ENCODE measurements around the gene ADAMTSL1.

ADAMTSL1 gene

GRCh38 chr9:18810581-18810980, 336.6 kb downstream of the ADAMTSL1 start:
- no peak for DNase-seq (ENCODE audit: low read depth in 2 of 2)
- H3K4me3 ChIP-seq (replicated peaks in 1 of 2; ENCODE audit: low read depth in 2 of 2, low read length in 2 of 2): no peak overlapping the region
- TF ChIP-seq CTCF (IDR thresholded peaks at IDR 0.05; ENCODE audit: low read depth, low read length): no peak

GRCh38 chr9:18811171-18811570, 337.2 kb downstream of the ADAMTSL1 start:
- no peak overlapping the region for H3K4me3 ChIP-seq (replicated peaks in 1 of 2; ENCODE audit: low read depth in 2 of 2, low read length in 2 of 2)
- no peak for TF ChIP-seq CTCF (IDR thresholded peaks at IDR 0.05; ENCODE audit: low read depth, low read length)
- DNase-seq (ENCODE audit: low read depth in 2 of 2): no peak

GRCh38 chr9:18819418-18819817, 345.5 kb downstream of the ADAMTSL1 start:
- no peak for TF ChIP-seq CTCF (IDR thresholded peaks at IDR 0.05; ENCODE audit: low read depth, low read length)
- no peak for DNase-seq (ENCODE audit: low read depth in 2 of 2)
- H3K4me3 ChIP-seq (replicated peaks in 1 of 2; ENCODE audit: low read depth in 2 of 2, low read length in 2 of 2): no peak overlapping the region

- DNase-seq (ENCODE audit: low read depth in 2 of 2): no peak
- no peak overlapping the region for H3K4me3 ChIP-seq (replicated peaks in 1 of 2; ENCODE audit: low read depth in 2 of 2, low read length in 2 of 2)
- TF ChIP-seq CTCF (IDR thresholded peaks at IDR 0.05; ENCODE audit: low read depth, low read length): no peak
These were observed 346.7 kb downstream of the ADAMTSL1 start for GRCh38 chr9:18820566-18821095.

- H3K4me3 ChIP-seq (replicated peaks in 1 of 2; ENCODE audit: low read depth in 2 of 2, low read length in 2 of 2): no peak overlapping the region
- DNase-seq (ENCODE audit: low read depth in 2 of 2): no peak
- no peak for TF ChIP-seq CTCF (IDR thresholded peaks at IDR 0.05; ENCODE audit: low read depth, low read length)
These were observed 347.8 kb downstream of the ADAMTSL1 start for GRCh38 chr9:18821788-18822187.

- no peak for TF ChIP-seq CTCF (IDR thresholded peaks at IDR 0.05; ENCODE audit: low read depth, low read length)
- no peak for DNase-seq (ENCODE audit: low read depth in 2 of 2)
- H3K4me3 ChIP-seq (replicated peaks in 1 of 2; ENCODE audit: low read depth in 2 of 2, low read length in 2 of 2): no peak overlapping the region
These were observed 348.9 kb downstream of the ADAMTSL1 start for GRCh38 chr9:18822850-18823249.

- H3K4me3 ChIP-seq (replicated peaks in 1 of 2; ENCODE audit: low read depth in 2 of 2, low read length in 2 of 2): no peak overlapping the region
- peak; percentile 21 for TF ChIP-seq CTCF (IDR thresholded peaks at IDR 0.05; ENCODE audit: low read depth, low read length)
- peak; percentile 20 to 51 for DNase-seq (ENCODE audit: low read depth in 2 of 2)
These were observed 350.2 kb downstream of the ADAMTSL1 start for GRCh38 chr9:18824095-18824666.
